Central memory CD4-positive, alpha-beta T cell (primary cell): Measurements from ENCODE around the gene SRRM4.
"Not testable (repeated sequence)": the region's sequence is repeated elsewhere in the genome, so short reads cannot be mapped to it uniquely, and the experiment has no call there.

ENCODE experiments used
- DNase-seq: peaks from one replicate; pipeline ENCODE4 v3.0.0; 2022
- total RNA-seq, 3 experiments: gene quantifications; one replicate each; lab custom pipeline; 2026; lab: John Stamatoyannopoulos, UW

The SRRM4 gene, protein sequence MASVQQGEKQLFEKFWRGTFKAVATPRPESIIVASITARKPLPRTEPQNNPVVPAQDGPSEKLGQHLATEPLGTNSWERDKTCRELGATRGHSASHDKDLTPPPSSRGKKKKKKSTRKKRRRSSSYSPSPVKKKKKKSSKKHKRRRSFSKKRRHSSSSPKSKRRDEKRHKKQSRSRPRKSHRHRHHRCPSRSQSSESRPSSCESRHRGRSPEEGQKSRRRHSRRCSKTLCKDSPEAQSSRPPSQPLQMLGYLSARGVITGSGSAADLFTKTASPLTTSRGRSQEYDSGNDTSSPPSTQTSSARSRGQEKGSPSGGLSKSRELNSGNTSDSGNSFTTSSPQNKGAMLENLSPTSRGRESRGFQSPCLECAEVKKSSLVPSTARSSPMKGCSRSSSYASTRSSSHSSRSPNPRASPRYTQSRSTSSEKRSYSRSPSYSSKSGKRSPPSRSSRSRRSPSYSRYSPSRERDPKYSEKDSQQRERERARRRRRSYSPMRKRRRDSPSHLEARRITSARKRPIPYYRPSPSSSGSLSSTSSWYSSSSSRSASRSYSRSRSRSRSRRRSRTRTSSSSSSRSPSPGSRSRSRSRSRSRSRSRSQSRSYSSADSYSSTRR
- 0 reads per million in 3 experiments for total RNA-seq

DNA sequence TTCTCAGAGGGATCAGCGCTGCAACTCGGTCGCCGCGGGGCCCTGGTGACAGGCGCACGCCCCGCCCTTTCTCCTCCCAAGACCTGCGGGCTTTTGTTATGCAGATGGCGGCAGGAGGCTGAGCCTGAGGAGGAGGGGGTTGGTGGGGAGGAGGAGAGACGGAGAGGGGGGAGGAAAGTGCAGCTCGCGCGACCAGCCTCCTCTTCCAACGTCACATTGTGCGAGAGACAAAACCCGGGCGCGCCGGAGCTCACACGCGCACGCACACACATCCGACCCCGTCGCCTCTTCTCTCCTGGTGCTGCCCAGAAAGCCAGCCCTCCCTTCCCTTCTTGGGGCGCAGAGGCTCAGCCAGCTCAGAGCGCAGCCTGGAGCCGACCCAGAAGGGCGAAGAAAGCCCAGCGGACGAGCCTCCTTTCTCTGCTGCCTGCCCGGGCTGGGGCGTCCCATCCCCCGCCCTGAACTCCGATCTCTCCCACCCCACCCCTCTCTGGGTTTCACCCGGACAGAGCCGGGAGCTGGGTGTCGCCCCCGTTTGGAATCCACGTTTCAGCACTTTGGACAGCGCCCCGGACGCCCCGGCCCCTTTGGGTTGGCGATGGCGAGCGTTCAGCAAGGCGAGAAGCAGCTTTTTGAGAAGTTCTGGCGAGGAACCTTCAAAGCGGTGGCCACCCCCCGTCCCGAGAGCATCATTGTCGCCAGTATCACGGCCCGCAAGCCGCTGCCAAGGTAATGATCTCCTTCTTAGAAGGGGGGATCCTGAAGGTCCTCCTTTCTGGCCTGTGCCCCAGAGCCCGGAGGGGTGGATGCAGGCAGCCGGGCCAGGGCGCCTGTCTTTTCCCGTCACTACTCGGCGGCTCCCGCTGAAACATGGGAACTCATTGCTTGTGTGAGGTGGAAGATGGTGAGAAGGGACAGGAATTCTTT is at the start of gene SRRM4:
Gene SRRM4 (plus strand): TSS at position 257 of the 927 bp plus-strand sequence. CDS start 342 bp downstream, at position 599.
- no peak for DNase-seq

DNA sequence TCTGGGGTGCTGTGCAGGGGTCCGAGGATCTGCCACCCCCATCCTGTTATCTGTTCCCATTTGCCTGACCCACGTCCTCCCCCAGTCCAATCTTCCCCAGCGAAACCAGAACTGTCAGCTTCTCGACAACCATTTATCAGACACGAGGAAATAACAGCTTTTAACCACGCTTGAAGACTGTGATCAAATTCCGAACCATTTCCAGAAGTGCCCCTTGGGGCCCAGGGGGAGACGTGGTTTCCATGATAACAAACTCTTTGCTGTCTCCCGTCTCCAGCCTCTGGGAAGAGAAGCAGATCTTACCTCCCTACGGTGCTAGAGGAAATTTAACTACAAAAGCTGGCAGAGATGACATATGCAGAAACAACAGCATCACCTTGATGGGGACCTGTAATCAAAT is 35.1 kb upstream of the SRRM4 start:
- DNase-seq: no peak

DNA sequence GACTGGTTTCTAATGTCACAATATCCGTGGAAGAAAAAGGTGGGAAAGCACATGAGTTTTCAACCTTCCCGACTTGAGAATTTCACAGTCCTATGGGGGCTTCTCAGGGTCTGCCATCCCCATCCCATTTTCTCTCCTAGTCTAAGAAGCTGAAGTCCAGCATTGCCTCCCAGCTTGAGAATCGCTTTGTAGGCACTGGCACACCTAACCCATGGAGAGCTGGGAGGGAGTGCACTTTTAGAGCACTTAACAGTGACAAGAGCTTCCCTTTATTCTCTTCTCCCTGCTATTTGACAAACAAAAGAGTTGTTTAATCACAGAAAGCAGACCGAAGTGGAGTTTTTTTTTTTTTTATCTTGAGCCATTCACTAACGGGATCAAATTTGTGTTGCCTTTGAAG is 22.8 kb upstream of the SRRM4 start:
- DNase-seq: no peak

DNA sequence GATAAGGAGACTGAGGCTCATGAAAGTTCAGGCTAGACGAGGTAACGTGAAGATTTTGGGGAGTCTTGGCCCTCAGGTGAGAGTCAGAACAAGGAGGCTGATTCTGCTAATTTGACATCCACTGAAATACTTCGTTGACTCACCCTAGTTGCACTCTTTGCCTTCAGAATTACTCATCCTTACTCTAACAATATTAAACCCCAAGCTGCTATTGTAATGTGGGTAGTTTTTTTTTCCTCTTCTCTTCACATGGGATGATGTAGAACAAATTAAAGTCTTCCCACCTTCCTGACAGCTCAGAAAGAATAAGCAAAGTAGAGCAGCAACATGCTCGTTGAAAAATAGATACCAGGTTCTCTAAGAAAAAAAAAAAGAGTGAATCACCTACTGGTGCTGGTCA is 22.0 kb upstream of the SRRM4 start:
- no peak for DNase-seq

DNA sequence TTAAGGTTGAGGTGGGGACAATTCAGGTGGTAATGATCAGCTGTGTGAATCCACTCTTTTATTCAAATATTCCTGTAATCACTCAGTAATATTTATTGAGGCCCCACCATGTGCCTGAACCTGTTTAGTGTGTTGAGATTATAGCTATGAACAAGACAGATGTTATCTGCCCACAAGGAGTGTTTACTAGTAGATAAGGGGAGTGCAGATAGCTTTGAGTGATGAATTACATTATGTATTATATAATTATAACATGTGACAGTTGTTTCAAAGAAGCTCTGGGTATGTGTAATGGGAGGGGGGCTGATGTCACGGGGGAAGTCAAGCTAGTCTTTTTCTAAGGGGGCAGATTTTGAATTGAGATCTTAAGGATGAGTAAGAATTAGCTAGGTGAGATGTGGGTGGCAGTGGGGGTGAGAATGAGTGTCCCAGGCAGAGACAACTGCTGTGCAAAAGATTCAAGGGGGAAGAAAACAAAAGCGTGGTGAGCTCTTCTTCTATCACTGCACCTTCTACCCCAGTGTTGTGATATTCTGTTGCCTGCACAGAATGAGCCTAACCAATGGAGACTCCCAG is 21.3 kb upstream of the SRRM4 start:
- DNase-seq: no peak

DNA sequence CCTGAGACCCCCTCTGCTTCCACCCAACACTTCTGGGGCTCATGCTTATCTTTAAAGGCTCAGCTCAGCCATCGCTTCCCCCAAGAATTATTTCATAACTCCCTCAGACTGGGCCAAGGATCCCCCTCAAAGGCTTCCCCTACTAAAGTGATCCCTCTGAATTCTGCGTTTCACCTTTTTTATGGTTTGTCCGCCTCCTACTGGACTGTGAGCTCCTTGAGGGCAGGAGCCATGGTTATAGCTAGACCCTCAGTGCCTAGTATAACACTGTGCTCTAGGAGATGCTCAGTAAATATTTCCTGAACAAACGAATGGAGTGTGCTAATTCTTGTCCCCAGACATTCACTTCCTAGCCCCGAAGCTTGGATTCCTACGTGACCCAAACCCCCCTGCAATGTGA is 20.5 kb upstream of the SRRM4 start:
- no peak for DNase-seq

DNA sequence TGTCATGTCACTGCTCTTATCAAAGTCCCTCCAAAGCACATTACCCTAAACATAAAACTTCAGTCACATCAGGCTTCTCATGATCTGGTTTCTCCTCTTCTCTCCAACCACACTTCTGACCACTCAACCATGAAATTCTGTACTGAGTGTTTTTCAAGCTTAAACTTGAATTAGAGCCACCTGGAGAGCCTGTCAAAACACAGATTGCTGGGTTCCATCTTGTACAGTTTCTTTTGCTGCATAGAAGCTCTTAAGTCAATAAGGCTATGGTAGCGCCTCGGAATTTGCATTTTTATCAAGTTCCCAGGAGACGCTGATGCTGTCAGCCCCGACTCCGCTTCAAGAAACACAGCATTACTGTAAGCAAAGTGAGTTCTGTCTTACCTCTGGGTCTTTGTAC is 16.4 kb upstream of the SRRM4 start:
- DNase-seq: no peak

DNA sequence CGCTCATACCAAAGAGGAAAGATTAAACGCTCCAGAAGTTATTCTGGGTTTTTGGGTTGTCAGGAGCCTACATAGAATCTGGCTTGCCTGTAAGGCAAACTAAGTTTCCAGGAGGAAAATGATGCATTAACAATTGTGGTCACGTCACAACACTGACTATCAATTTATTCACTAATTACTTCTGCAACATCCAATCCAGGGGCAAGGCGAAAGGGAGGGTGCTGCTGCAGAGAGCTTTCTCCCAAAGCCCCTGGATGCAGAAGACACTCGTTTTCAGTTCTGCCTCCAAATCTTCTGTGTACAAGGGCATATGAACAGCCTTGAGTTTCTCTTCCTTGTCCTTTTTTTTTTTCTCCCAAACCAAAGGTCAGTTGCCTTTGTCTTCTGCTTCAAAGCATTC is 10.5 kb upstream of the SRRM4 start:
- DNase-seq: no peak

DNA sequence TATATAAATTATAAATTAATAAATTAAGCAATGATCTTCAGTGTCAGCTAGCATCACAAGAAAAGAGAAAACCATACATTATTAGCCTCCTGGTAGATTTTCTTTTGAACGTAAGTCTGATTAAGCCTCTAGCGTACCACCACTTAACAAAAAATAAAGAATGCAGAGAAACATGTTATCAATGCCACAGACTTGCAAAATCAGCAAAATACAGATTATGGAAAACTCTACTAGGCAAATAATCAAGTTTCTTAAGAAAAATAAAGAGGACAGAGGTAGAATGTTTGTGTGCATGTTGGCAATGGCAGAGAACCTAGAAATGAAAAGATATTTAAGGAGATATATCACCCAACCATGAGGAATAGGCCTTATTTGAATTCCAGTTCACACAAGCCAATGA is 8.4 kb upstream of the SRRM4 start:
- no peak for DNase-seq

DNA sequence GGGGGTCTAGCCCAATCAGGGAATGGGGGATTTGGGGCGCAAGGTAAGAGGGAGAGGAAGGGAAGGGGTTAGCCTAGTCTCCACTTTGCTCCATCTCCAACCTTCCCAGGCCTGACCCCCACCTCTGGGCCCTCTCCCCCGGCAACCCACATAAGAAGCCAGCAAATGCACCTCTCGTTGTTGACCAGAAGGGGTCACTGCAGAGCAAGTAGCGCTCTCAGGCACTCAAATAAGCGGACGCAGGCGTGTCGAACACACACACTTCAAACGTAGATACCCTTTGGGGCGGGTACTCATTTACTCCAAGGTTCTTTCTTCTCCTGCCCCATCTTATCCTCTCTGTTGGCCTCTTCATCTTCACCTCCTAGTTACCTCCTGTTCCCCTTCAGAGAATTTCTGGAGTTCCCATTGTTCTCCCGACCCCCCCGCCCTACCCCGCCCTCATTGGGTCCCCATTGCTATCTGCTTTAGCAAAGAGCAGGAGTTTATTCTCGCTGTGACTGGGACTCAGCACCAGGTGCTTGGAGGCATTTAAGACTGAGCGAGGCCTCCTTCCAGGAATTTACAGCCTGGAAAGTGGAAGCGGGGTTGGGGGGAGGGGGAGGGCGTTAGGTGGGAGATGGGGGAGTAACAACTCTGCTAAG is 1.5 kb upstream of the SRRM4 start:
- DNase-seq: no peak

DNA sequence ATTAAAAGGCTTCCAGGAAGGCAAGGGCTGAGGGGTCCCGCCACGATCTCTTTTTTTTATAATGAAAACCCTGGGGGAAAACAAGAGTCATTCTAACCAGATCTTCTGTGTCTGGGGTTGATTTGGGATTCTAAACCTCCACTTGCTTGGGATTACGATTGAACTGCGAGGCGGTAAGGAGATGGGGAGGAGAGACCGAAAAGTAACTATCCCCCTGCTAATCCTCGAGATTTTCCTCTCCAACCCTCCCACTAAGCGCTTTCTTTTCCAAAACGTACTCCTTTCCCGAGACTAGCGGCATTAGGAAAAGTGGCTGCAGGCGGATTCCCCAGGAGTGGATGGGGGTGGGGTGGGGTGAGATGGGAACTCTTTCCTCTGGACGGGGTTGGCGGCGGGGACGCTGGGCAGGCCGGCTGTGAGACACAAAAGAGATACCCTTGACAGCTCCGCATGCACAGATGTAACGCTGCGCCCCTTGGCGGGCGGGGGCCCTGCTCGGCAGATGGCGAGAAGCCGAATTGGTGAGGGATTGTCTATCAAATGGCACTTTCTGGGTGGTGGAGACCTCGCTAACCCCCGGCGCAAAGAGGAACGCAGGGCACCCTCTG is 830 bp upstream of the SRRM4 start:
- no peak for DNase-seq

DNA sequence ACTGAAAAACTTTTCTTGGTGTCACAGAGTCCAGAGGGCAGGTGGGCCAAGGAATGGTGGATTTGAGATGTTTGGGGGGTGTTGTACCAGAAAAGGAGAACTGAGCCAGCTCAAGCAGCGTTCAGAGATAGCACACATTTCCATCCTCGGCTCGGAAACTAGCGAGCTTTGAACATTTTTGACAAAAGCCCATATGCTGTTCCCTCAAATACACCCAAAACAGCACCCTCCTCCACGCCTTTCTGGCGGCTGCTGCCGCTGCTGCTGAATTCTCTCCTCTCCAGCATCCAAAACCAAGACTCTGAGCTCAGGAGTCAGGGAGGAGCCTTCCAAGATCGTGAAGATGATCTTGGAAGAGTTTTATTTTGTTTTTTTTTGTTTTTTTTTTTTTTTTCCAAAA is 961 bp downstream of the SRRM4 start:
- no peak for DNase-seq

DNA sequence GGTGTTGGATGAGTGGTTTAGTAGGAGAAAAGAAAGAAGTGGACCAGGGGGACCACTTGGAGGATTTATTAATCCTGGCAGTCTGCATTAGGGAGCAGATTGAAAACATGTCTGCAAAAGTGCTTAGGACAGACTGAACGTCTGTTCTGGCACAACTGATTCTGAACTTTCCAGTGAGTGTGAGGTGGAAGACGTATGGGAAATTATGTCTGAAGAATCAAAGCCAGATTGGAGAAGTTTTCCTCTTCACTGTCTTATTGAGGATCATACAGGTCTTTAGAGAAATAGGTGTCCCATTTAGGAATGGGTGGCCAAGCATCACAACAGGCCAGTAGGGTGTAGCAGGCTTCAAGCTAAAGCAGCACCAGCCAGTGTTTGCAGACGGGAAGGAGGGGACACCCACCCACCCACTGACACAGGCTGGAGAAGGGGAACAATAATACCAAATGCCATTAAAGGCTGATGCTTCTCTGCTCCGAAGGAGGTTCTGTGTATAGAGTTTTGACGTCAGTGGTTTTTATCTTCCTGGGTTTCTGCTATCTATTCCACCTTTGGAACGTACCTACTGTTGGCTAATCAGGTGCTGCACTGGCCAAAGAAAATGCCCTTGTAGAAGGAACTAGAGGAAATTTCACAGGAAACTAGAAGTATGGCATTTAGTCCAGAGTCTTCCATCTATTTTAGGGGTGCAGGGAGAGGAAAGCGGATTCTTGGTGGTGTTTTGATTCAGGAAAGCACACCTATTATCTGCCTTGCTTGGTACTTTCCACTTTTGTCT is 1.8 kb downstream of the SRRM4 start:
- DNase-seq: no peak

DNA sequence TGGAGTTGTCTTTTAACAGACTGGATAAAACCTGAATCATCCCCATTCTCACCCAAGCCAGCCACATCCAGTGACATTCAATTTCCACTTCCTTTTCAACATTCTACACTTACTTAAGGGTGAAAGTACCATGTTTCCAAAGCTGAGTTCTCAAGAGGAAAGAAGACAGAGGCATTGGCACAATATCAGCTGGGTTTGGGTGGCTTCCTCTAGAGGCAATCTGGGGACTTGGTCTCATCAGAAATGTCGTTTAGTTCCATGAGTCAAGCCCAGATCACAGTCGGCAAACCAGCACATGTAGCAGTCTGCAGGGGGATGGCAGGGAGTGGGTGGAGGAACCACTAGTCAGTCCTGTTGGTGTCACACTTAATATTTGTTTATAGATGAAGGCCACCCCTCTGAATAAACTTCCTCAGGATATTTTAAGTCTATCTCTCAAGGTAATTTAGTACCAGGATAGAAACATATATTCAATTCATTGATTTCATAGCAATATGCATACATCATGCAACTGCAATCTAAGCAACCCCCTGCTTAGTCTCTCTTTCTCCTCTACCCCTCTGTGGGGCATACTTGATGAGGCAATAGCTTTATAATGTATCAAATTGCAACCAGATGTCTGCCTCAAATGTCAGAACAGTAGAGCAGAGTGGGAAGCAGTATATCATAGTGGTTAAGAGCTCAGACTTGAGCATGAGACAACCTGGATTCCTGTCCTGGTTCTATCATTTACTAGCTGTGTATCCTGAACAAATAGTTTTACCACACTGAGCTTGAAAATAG is 3.0 kb downstream of the SRRM4 start:
- no peak for DNase-seq

DNA sequence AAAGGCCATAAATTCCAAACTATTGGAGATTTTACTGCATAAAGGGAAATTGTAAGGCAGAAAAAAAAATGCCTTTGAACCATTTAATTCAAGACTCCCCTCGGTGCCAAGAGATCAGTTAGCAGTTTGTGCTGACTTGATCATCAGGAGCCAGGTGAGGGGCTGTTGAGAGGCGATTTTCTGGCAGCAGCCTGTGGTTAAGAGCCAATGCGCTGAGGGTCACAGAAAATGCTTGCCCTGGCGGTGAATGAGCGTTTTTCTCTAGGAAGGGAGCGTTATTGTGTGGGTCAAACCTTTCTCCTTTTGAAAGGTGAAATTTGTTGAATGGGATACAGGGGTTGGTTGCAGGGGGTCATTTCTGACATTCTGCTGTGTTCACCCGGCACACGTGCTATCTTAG is 4.7 kb downstream of the SRRM4 start:
- no peak for DNase-seq

DNA sequence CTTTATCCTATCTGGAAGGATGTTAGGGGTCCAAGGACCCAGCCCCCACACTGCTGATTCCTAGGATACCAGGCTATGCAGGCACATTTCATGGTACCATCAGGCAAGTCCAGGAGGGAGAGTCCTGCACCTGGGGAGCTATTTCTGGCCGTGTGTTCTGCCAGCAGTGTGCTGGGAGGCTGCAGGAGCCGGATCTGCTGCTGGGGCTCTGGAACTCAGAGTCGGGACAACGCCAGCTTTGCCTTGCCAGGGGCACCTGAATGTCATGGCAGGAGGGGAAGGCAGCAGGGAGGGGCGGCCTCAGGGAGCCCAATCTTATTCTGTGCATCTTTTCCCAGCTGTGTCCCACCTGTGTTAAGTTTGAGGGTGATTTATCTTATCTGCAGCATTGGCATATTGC is 17.8 kb downstream of the SRRM4 start:
- DNase-seq: no peak

DNA sequence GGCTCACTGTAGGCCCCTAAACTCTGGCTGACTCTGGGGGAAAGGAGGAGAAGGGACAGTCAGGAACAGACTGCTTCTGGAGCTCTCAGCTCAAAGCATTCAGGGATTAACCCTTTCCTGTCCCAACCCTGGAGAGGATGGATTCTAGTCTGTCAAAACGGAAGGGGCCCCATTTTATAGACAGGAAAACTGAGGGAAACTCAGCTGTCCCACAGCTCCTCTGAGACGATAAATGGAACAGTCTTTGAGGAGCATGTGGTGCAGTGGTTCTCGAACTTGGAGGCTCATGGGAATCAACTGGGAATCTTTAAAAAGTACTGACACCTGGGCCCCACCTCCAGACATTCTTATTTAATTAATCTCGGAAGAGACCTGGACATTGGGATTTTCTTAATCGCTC is 23.7 kb downstream of the SRRM4 start:
- DNase-seq: no peak

DNA sequence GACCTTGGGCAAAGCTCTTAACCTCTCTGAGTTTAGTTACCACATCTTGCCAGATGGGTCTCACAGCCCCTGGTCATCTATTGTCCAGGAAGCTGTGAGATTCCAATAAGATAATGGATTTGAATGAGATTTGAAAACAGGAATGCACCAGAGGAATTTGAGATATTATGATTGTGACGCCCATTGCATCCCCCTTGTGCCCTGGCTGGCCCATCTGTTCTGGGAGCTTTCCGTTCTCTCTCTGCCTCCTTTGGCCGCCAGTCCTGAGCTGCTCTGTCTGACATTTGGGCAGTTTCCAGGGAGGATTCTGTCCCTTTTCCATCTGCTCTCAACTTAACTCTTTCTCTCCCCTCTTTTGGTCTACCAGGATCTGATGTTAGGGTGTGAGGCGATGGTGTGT is 24.6 kb downstream of the SRRM4 start:
- no peak for DNase-seq

DNA sequence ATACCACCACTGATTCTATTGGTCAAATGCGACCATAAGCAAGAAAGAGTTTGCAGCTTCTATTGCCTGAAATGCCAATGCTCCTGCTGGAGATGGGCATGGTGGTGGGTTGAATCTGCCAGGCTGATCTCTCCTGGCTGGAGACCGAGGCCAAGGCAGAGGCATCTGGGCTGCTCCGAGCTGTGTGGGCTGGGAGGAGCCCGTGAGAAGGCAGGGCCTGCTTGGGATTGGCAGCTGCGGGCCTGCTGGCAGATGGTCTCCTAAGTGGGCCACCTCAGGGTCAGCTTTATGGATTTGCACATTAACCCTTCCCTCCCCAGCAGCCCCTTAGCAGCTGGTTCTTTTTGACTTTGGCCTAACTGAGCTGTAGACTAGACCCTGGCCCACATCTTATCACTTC is 25.4 kb downstream of the SRRM4 start:
- no peak for DNase-seq

DNA sequence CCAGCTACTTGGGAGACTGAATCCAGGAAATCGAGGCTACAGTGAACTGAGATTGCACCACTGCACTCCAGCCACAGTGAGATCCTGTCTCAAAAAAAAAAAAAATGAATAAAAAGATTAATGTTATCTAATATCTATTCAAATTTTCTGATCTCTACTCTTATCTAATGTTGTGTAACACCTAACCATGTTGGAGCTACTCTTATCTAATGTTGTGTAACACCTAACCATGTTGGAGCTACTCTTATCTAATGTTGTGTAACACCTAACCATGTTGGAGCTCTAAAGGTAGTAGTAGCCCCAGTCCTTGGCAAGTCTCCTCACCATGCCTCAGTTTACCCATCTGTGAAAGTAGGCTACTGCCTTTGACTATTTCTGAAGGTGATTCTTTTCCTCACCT is 26.9 kb downstream of the SRRM4 start:
- not testable (repeated sequence) for DNase-seq
